ENCODE measurements around the gene PCDHA9. TPM values are rescaled to one million over a fixed set of nuclear protein-coding genes. Genes with fewer than 3 reads are reported as not detected.
A peak's percentile ranks its signal among the peaks of the same experiment; 100 is the strongest.
"Not testable (repeated sequence)": the region's sequence is repeated elsewhere in the genome, so short reads cannot be mapped to it uniquely, and the experiment has no call there.

Gene PCDHA9
- total RNA-seq, 1 donor from 2014 or later: not detected

DNA sequence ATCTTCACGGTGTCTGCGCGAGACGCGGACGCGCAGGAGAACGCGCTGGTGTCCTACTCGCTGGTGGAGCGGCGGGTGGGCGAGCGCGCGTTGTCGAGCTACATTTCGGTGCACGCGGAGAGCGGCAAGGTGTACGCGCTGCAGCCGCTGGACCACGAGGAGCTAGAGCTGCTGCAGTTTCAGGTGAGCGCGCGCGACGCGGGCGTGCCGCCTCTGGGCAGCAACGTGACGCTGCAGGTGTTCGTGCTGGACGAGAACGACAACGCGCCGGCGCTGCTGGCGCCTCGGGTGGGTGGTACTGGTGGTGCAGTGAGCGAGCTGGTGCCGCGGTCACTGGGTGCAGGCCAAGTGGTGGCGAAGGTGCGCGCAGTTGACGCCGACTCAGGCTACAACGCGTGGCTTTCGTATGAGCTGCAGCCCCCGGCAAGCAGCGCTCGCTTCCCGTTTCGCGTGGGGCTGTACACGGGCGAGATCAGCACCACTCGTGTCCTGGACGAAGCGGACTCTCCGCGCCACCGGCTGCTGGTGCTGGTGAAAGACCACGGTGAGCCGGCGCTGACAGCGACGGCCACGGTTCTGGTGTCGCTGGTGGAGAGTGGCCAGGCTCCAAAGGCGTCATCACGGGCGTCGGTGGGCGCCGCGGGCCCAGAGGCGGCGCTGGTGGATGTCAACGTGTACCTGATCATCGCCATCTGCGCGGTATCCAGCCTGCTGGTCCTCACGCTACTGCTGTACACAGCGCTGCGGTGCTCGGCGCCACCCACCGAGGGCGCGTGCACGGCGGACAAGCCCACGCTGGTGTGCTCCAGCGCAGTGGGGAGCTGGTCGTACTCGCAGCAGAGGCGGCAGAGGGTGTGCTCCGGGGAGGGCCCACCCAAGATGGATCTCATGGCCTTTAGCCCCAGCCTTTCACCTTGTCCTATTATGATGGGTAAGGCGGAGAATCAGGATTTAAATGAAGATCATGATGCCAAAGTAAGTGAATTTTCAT is 18.4 kb upstream of the PCDHA9 start:
- DNase-seq (ENCODE audit: missing footprints): peak; percentile 62
- ATAC-seq: not testable (repeated sequence)
- intact Hi-C loops (cut with DNase I): loop anchor here (10.0 kb wide), 1 partner anchor 215 kb away; no protein-coding TSS in a partner anchor

GRCh38 chr5:140833993-140834392 is 14.2 kb upstream of the PCDHA9 start, which contains the start of gene PCDHA7:
PCDHA7 (plus strand) TSS chr5:140834269; CDS start chr5:140834384, 115 bp downstream.
- ATAC-seq: no peak
- intact Hi-C loops (cut with DNase I): loop anchor here (10.0 kb wide), 1 partner anchor 211 kb away; no protein-coding TSS in a partner anchor

GRCh38 chr5:140834439-140835008 is 13.7 kb upstream of the PCDHA9 start:
- intact Hi-C loops (cut with DNase I): loop anchor here (10.0 kb wide), 1 partner anchor 210 kb away; no protein-coding TSS in a partner anchor
- not testable (repeated sequence) for ATAC-seq; DNase-seq (ENCODE audit: missing footprints)

More at GRCh38 chr5:140833993-140834392, 14.2 kb upstream of the PCDHA9 start, which contains the start of gene PCDHA7:
- no peak for DNase-seq (ENCODE audit: missing footprints)

DNA sequence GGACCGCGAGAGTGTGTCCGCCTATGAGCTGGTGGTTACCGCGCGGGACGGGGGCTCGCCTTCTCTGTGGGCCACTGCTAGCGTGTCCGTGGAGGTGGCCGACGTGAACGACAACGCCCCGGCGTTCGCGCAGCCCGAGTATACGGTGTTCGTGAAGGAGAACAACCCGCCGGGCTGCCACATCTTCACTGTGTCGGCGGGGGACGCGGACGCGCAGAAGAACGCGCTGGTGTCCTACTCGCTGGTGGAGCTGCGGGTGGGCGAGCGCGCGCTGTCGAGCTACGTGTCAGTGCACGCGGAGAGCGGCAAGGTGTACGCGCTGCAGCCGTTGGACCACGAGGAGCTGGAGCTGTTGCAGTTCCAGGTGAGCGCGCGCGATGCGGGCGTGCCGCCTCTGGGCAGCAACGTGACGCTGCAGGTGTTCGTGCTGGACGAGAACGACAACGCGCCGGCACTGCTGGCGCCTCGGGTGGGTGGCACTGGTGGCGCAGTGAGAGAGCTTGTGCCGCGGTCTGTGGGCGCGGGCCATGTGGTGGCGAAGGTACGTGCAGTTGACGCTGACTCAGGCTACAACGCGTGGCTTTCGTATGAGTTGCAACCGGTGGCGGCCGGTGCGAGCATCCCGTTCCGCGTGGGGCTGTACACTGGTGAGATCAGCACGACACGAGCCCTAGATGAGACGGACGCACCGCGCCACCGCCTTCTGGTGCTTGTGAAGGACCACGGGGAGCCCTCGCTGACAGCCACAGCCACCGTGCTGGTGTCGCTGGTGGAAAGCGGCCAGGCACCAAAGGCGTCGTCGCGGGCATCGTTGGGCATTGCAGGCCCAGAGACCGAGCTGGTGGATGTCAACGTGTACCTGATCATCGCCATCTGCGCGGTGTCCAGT is 12.3 kb upstream of the PCDHA9 start:
- ATAC-seq (no peak), DNase-seq (ENCODE audit: missing footprints) (peak; percentile 59)
- intact Hi-C loops (cut with DNase I): loop anchor here (10.0 kb wide), 1 partner anchor 209 kb away; no protein-coding TSS in a partner anchor

DNA sequence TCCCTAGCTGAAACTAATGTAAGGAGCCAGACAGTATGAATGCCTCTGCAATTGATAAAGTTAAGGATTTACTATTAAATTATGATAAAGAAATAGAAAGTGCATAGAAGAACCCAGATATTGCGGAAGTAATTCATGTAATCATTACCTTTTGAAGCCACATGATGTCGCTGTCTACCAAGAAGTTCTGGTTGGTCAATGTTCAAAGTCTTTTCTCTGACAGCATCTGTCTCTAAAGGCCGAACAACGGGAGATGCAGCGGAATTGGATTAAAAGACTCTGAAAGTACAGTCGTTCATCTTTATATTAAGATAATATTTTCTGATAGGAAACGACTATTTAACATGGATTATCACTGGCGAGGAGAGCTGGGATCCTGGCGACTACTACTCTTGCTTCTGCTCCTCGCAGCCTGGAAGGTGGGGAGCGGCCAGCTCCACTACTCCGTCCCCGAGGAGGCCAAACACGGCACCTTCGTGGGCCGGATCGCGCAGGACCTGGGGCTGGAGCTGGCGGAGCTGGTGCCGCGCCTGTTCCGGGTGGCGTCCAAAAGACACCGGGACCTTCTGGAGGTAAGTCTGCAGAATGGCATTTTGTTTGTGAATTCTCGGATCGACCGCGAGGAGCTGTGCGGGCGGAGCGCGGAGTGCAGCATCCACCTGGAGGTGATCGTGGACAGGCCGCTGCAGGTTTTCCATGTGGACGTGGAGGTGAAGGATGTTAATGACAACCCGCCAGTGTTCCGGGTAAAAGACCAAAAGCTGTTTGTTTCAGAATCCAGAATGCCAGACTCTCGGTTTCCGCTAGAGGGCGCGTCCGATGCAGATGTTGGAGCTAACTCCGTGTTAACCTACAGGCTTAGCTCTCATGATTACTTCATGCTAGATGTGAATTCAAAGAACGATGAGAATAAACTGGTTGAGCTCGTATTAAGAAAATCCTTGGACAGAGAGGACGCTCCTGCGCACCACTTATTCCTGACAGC is 6.9 kb upstream of the PCDHA9 start, which contains the start of gene PCDHA8:
TSS of gene PCDHA8 (plus strand) at position 210 of the 985 bp plus-strand sequence. CDS start at position 345, 135 bp downstream.
- DNase-seq (ENCODE audit: missing footprints) (no peak), ATAC-seq (no peak)
- intact Hi-C loops (cut with DNase I): no loop called here

DNA sequence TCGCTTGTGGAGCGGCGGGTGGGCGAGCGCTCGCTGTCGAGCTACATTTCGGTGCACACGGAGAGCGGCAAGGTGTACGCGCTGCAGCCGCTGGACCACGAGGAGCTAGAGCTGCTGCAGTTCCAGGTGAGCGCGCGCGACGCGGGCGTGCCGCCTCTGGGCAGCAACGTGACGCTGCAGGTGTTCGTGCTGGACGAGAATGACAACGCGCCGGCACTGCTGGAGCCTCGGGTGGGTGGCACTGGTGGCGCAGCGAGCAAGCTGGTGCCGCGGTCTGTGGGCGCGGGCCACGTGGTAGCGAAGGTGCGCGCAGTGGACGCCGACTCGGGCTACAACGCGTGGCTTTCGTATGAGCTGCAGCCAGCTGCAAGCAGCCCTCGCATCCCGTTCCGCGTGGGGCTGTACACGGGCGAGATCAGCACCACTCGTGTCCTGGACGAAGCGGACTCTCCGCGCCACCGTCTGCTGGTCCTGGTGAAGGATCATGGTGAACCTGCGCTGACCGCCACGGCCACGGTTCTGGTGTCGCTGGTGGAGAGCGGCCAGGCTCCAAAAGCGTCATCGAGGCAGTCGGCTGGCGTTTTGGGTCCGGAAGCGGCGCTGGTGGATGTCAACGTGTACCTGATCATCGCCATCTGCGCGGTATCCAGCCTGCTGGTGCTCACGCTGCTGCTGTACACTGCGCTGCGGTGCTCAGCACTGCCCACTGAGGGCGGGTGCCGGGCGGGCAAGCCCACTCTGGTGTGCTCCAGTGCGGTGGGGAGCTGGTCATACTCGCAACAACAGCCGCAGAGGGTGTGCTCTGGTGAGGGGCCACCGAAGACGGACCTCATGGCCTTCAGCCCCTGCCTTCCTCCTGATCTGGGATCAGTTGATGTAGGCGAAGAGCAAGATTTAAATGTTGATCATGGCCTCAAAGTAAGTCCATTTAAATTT is 5.1 kb upstream of the PCDHA9 start:
- no peak for ATAC-seq
- intact Hi-C loops (cut with DNase I): no loop called here

DNA sequence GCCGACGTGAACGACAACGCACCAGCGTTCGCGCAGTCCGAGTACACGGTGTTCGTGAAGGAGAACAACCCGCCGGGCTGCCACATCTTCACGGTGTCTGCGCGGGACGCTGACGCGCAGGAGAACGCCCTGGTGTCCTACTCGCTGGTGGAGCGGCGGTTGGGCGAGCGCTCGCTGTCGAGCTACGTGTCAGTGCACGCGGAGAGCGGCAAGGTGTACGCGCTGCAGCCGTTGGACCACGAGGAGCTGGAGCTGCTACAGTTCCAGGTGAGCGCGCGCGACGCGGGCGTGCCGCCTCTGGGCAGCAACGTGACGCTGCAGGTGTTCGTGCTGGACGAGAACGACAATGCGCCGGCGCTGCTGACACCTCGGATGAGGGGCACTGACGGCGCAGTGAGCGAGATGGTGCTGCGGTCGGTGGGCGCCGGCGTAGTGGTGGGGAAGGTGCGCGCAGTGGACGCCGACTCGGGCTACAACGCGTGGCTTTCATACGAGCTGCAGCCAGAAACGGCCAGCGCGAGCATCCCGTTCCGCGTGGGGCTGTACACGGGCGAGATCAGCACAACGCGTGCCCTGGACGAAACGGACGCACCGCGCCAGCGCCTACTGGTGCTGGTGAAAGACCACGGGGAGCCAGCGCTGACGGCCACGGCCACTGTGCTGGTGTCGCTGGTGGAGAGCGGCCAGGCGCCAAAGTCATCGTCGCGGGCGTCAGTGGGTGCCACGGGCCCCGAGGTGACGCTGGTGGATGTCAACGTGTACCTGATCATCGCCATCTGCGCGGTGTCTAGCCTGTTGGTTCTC is 1.9 kb downstream of the PCDHA9 start:
- intact Hi-C loops (cut with DNase I); DNase-seq (ENCODE audit: missing footprints); ATAC-seq: not testable (repeated sequence)

More for the DNA sequence above, 5.1 kb upstream of the PCDHA9 start:
- DNase-seq (ENCODE audit: missing footprints): no peak

DNA sequence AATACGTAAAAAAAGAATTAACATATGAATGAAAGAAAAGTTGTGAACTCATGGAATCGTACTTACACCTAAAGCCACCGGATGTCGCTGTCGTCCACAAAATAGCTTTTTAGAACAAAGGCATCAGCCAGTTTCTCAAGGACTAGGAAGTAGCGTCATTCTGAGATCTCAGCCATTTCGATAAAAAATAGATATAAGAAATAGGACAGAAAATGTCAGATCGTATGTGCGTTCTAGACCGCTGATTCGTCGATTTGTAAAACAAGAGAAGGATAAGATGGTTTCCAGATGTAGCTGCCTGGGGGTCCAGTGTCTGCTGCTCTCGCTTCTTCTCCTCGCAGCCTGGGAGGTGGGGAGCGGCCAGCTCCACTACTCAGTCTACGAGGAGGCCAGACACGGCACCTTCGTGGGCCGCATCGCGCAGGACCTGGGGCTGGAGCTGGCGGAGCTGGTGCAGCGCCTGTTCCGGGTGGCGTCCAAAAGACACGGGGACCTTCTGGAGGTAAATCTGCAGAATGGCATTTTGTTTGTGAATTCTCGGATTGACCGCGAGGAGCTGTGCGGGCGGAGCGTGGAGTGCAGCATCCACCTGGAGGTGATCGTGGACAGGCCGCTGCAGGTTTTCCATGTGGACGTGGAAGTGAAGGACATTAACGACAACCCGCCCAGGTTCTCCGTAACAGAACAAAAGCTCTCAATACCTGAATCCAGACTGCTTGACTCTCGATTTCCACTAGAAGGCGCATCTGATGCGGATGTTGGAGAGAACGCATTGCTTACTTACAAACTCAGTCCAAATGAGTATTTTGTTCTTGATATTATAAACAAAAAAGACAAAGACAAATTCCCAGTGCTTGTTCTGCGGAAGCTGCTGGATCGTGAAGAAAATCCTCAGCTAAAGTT is 7.8 kb downstream of the PCDHA9 start, which contains the start of gene PCDHA10:
TSS of gene PCDHA10 (plus strand) at position 126 of the 903 bp plus-strand sequence. CDS start at position 278, 152 bp downstream.
- intact Hi-C loops (cut with DNase I): no loop called here
- no peak for ATAC-seq
- DNase-seq (ENCODE audit: missing footprints): no peak

GRCh38 chr5:140857177-140857986 is 9.2 kb downstream of the PCDHA9 start:
- no peak for ATAC-seq
- DNase-seq (ENCODE audit: missing footprints): no peak
- intact Hi-C loops (cut with DNase I): no loop called here

DNA sequence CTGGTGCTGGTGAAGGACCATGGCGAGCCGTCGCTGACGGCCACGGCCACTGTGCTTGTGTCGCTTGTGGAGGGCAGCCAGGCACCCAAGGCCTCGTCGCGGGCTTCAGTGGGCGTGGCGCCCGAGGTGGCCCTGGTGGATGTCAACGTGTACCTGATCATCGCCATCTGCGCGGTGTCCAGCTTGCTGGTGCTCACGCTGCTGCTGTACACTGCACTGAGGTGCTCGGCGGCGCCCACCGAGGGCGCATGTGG is 9.7 kb downstream of the PCDHA9 start:
- intact Hi-C loops (cut with DNase I): no loop called here
- DNase-seq (ENCODE audit: missing footprints): no peak
- no peak for ATAC-seq

- no peak for DNase-seq (ENCODE audit: missing footprints)
- intact Hi-C loops (cut with DNase I): no loop called here
- no peak for ATAC-seq
Measured at GRCh38 chr5:140862441-140863295, 14.5 kb downstream of the PCDHA9 start.

DNA sequence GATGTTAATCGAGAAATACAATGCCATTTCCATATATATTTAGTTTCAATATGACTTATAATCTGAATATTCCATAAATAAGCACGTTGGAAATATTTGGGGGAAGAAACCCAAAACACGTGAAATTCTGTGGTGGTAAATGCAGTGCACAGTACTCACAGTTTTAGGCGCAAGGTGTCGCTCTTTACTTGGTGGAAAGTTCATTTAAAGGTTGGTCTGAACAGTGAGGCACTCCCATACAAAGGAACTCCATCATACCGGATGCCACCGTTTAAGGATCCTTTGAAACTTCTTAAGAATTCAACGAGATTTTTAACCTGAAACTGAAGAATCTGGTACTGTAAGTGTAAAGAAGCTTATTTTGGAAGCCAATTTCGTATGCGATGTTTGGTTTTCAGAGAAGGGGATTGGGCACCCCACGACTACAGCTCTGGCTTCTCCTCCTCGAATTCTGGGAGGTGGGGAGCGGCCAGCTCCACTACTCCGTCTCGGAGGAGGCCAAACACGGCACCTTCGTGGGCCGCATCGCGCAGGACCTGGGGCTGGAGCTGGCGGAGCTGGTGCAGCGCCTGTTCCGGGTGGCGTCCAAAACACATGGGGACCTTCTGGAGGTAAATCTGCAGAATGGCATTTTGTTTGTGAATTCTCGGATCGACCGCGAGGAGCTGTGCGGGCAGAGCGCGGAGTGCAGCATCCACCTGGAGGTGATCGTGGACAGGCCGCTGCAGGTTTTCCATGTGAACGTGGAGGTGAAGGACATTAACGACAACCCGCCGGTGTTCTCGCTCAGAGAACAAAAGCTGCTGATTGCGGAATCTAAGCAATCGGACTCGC is 20.8 kb downstream of the PCDHA9 start, which contains the start of gene PCDHA11:
TSS of gene PCDHA11 (plus strand) at position 237 of the 834 bp plus-strand sequence. CDS start at position 384, 147 bp downstream.
- DNase-seq (ENCODE audit: missing footprints) (no peak), ATAC-seq (no peak)
- intact Hi-C loops (cut with DNase I): no loop called here
